IMR-90 (cell line): ENCODE results near the gene MCM3AP. TPM values are rescaled to one million over a fixed set of nuclear protein-coding genes. Genes with fewer than 3 reads are reported as not detected.

Source experiments
- ATAC-seq: fragments of 200-7000 bp; cut with Tn5 transposase; 2 replicates; pipeline ENCODE4 v1.9.1; 2020; ENCODE audit warnings: low read depth, mild to moderate bottlenecking, moderate library complexity
- BruUV-seq: library from RNA; stranded (reverse); fragments of 400-500 nt; replicated peaks from 2 replicates; lab custom pipeline; 2021; lab: Mats Ljungman, UMichigan
- CTCF ChIA-PET: fragments of 300-600 bp; formaldehyde crosslinking; extraction: SDS; loops from one replicate; lab custom pipeline; 2021; ENCODE audit warnings: antibody characterized with exemption; lab: Yijun Ruan, JAX
- POLR2A ChIA-PET: fragments of 300-600 bp; sonication (Branson Sonifier 250); formaldehyde crosslinking; loops from one replicate; lab custom pipeline; 2022; ENCODE audit warnings: antibody characterized with exemption; ENCODE audit not compliant: unreplicated experiment; lab: Charles Lee
- DNase-seq: peaks from one replicate; pipeline ENCODE4 v3.0.0; 2013
- H2AFZ ChIP-seq: replicated peaks from 2 replicates; pipeline ENCODE3; 2013; ENCODE audit warnings: low read length, mild to moderate bottlenecking; ENCODE audit not compliant: poor library complexity
- H2AK5ac ChIP-seq: 2 replicates; pipeline ENCODE4 v1.6.1; 2013; ENCODE audit warnings: low read depth, low read length, inconsistent platforms
- H2AK9ac ChIP-seq: replicated peaks from 2 replicates; pipeline ENCODE3; 2013; ENCODE audit warnings: mild to moderate bottlenecking, low read depth, low read length, moderate library complexity; ENCODE audit not compliant: poor library complexity
- H2BK120ac ChIP-seq: 2 replicates; pipeline ENCODE4 v1.6.1; 2013; ENCODE audit warnings: low read depth, low read length, inconsistent platforms
- H2BK15ac ChIP-seq: 3 replicates; pipeline ENCODE4 v1.6.1; 2013; ENCODE audit warnings: low read depth, low read length, inconsistent platforms
- H2BK20ac ChIP-seq: 2 replicates; pipeline ENCODE4 v1.6.1; 2013; ENCODE audit warnings: low read depth, mild to moderate bottlenecking, inconsistent platforms, low read length, moderate library complexity
- H2BK5ac ChIP-seq: 2 replicates; pipeline ENCODE4 v1.6.1; 2013; ENCODE audit warnings: mild to moderate bottlenecking, low read depth, low read length, inconsistent platforms; ENCODE audit not compliant: poor library complexity, severe bottlenecking
- H3K14ac ChIP-seq: replicated peaks from 2 replicates; pipeline ENCODE4 v1.6.1; 2013; ENCODE audit warnings: low read depth, low read length, inconsistent platforms
- H3K18ac ChIP-seq: 2 replicates; pipeline ENCODE4 v1.6.1; 2013; ENCODE audit warnings: low read depth, low read length, control low read depth
- H3K23ac ChIP-seq: 2 replicates; pipeline ENCODE4 v1.6.1; 2013; ENCODE audit warnings: low read depth, low read length, inconsistent platforms
- H3K27ac ChIP-seq: 2 replicates; pipeline ENCODE4 v1.5.1; 2013; ENCODE audit warnings: mild to moderate bottlenecking, control low read depth, low read length; ENCODE audit not compliant: insufficient read depth
- H3K27me3 ChIP-seq: 2 replicates; pipeline ENCODE4 v1.6.1; 2013; ENCODE audit warnings: low read length; ENCODE audit not compliant: control insufficient read depth, insufficient read depth
- H3K36me3 ChIP-seq: 2 replicates; pipeline ENCODE4 v1.6.1; 2013; ENCODE audit warnings: low read length, mixed read lengths; ENCODE audit not compliant: control insufficient read depth, insufficient read depth
- H3K4ac ChIP-seq: 2 replicates; pipeline ENCODE4 v1.6.1; 2013; ENCODE audit warnings: low read depth, low read length, inconsistent platforms
- H3K4me1 ChIP-seq: 2 replicates; pipeline ENCODE4 v1.6.1; 2013; ENCODE audit warnings: low read length, mixed read lengths; ENCODE audit not compliant: control insufficient read depth, insufficient read depth
- H3K4me2 ChIP-seq: 2 replicates; pipeline ENCODE4 v1.6.1; 2013; ENCODE audit warnings: low read depth, mild to moderate bottlenecking, control low read depth, low read length, moderate library complexity
- H3K4me3 ChIP-seq: 2 replicates; pipeline ENCODE4 v1.5.1; 2013; ENCODE audit warnings: low read depth, mild to moderate bottlenecking, control low read depth, low read length, moderate library complexity; ENCODE audit not compliant: insufficient read depth
- H3K56ac ChIP-seq: 2 replicates; pipeline ENCODE4 v1.6.1; 2013; ENCODE audit warnings: low read length, inconsistent platforms; ENCODE audit not compliant: insufficient read depth; ENCODE audit errors: extremely low read depth
- H3K79me1 ChIP-seq, 2 experiments: 2 replicates each; pipeline ENCODE4 v1.6.1; 2013; ENCODE audit warnings: low read length in 2 of 2, inconsistent platforms in 1 of 2, low read depth in 1 of 2
- H3K9ac ChIP-seq: 2 replicates; pipeline ENCODE4 v1.6.1; 2013; ENCODE audit warnings: low read depth, low read length, control low read depth
- H3K9me1 ChIP-seq: 2 replicates; pipeline ENCODE4 v1.6.1; 2013; ENCODE audit warnings: low read length, inconsistent platforms; ENCODE audit not compliant: insufficient read depth
- H3K9me3 ChIP-seq: 2 replicates; pipeline ENCODE4 v1.6.1; 2013; ENCODE audit warnings: low read length; ENCODE audit not compliant: control insufficient read depth, insufficient read depth
- H4K20me1 ChIP-seq: 2 replicates; pipeline ENCODE4 v1.6.1; 2013; ENCODE audit warnings: low read length, inconsistent platforms; ENCODE audit not compliant: insufficient read depth
- H4K5ac ChIP-seq: 2 replicates; pipeline ENCODE4 v1.6.1; 2013; ENCODE audit warnings: mild to moderate bottlenecking, low read depth, low read length, control low read depth
- H4K8ac ChIP-seq, 2 experiments: 2 replicates each; pipeline ENCODE4 v1.6.1; 2013; ENCODE audit warnings: low read depth in 2 of 2, low read length in 2 of 2, control low read depth in 1 of 2, inconsistent platforms in 1 of 2
- H4K91ac ChIP-seq: 2 replicates; pipeline ENCODE4 v1.6.1; 2013; ENCODE audit warnings: low read depth, low read length, inconsistent platforms; ENCODE audit not compliant: insufficient read depth
- BHLHE40 ChIP-seq: fragments of 150-350 bp; IDR thresholded peaks from 2 replicates; pipeline ENCODE4 v1.6.1; 2016; ENCODE audit warnings: mild to moderate bottlenecking, low read depth, low read length
- FOS ChIP-seq: fragments of 150-350 bp; IDR thresholded peaks from 2 replicates; pipeline ENCODE4 v1.6.1; 2016; ENCODE audit warnings: low read depth, low read length
- MAFK ChIP-seq: IDR thresholded peaks from 2 replicates; pipeline ENCODE4 v1.6.1; 2012; ENCODE audit warnings: low read depth, low read length, improper control_type of control experiment
- NFE2L2 ChIP-seq: fragments of 150-350 bp; IDR thresholded peaks from 2 replicates; pipeline ENCODE4 v1.6.1; 2016; ENCODE audit warnings: low read depth, mild to moderate bottlenecking, low read length
- POLR2A ChIP-seq: IDR thresholded peaks from 2 replicates; pipeline ENCODE4 v1.6.1; 2012; ENCODE audit warnings: mild to moderate bottlenecking, low read depth, low read length
- RAD21 ChIP-seq: IDR thresholded peaks from 2 replicates; pipeline ENCODE4 v1.6.1; 2012; ENCODE audit warnings: low read length, improper control_type of control experiment
- RCOR1 ChIP-seq: IDR thresholded peaks from 2 replicates; pipeline ENCODE4 v1.6.1; 2012; ENCODE audit warnings: mild to moderate bottlenecking, low read length, improper control_type of control experiment; ENCODE audit not compliant: insufficient replicate concordance
- SMC3 ChIP-seq: fragments of 150-350 bp; IDR thresholded peaks from 2 replicates; pipeline ENCODE4 v1.6.1; 2016; ENCODE audit warnings: low read depth, mild to moderate bottlenecking, antibody characterized with exemption, low read length, moderate library complexity
- WGBS, 2 experiments: methylation state at CpG; one replicate each; pipeline versions ENCODE4 v1.1.5 to v1.1.7; 2013; ENCODE audit warnings: missing lambda C conversion rate in 2 of 2; ENCODE audit not compliant: insufficient read length in 1 of 2; ENCODE audit errors: extremely low coverage in 2 of 2; 5-methylcytosine and 5-hydroxymethylcytosine counted together
- dilution Hi-C: fragments of 300-500 bp; cut with HindIII; formaldehyde crosslinking; loops from one replicate; pipeline ENCODE4 v1.14.3; 2018; ENCODE audit warnings: low sequenced_read_pairs; ENCODE audit not compliant: unreplicated experiment
- in situ Hi-C: fragments of 300-500 bp; cut with MboI; formaldehyde crosslinking; loops from 3 replicates; pipeline ENCODE4 v1.14.3; 2019; ENCODE audit warnings: low sequenced_read_pairs, inconsistent platforms, mixed read lengths
- intact Hi-C: fragments of 100-400 bp; cut with micrococcal nuclease; formaldehyde crosslinking; loops from 2 replicates; pipeline ENCODE4 v1.10.0; 2022
- polyA plus RNA-seq, 3 experiments: library from polyadenylated mRNA; depleted of rRNA; stranded (reverse); fragments of >200 nt; gene quantifications; 2 replicates each; pipeline ENCODE4 v1.2.3, GENCODE V29; 2012; ENCODE audit warnings: low replicate concordance in 1 of 3
- total RNA-seq: library from RNA; depleted of rRNA; stranded (reverse); fragments of >200 nt; gene quantifications from 2 replicates; pipeline ENCODE4 v1.2.3, GENCODE V29; 2012
- TF ChIP-seq, protein P1 (sequence below): conservative IDR thresholded peaks from 2 replicates; pipeline ENCODE4 v1.5.1; 2012; ENCODE audit warnings: mild to moderate bottlenecking, low read depth, low read length, improper control_type of control experiment

MCM3AP gene
- total and polyA plus RNA-seq, 2 of the 4 experiments (the other 2 are of a cell fraction): 46.5 to 63.1 TPM

DNA sequence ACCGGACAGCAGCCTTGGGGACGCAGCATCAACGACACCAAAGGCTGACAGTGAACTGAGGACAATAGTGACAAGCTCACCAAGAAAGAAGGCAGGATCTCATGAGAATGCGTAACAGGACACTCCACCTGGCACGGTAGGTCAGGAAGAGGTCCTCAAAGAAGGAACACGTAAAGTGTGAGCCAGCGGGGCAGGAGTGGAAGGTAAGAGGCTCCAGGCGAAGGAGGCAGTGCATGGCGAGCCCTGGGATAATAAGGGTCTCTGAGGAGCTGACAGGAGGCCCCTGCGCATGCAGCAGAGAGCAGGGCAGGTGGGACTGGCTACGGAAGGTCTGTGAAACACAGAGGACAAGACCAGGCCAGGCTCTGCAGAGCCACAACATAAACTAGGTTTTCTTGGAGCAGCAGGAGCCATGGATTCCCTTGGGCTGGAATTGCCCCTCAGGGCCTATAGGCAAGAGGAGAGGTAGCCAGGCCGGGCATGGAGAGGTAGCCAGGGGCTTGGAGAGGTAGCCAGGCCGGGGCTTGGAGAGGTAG, 65.1 kb downstream of the MCM3AP start:
- intact Hi-C loops (no loop called here), dilution Hi-C loops (no loop called here), in situ Hi-C loops (no loop called here)
- DNase-seq (no peak), ATAC-seq (no peak)
- TF ChIP-seq BHLHE40 (no peak), MAFK (no peak), POLR2A (no peak), RAD21 (no peak), SMC3 (no peak), NFE2L2 (no peak), RCOR1 (no peak), FOS (no peak)
- TF ChIP-seq, protein P1, sequence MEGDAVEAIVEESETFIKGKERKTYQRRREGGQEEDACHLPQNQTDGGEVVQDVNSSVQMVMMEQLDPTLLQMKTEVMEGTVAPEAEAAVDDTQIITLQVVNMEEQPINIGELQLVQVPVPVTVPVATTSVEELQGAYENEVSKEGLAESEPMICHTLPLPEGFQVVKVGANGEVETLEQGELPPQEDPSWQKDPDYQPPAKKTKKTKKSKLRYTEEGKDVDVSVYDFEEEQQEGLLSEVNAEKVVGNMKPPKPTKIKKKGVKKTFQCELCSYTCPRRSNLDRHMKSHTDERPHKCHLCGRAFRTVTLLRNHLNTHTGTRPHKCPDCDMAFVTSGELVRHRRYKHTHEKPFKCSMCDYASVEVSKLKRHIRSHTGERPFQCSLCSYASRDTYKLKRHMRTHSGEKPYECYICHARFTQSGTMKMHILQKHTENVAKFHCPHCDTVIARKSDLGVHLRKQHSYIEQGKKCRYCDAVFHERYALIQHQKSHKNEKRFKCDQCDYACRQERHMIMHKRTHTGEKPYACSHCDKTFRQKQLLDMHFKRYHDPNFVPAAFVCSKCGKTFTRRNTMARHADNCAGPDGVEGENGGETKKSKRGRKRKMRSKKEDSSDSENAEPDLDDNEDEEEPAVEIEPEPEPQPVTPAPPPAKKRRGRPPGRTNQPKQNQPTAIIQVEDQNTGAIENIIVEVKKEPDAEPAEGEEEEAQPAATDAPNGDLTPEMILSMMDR: no peak
- ChIA-PET POLR2A (no interaction called here), CTCF (no interaction called here)
- 96% methylated on average over 9 of the region's 13 CpGs; no CpG with 5 or more reads in 1 of the 2 experiments for WGBS, 2 experiments
- Histone ChIP-seq H3K56ac (no peak overlapping the region), H2AK9ac (no peak overlapping the region), H2BK5ac (no peak overlapping the region), H2BK20ac (no peak overlapping the region), H4K20me1 (peaks cover 15% of the 10 kb centered on the region), H3K36me3 (peaks cover 32% of the 10 kb centered on the region), H3K9me3 (no peaks in the 10 kb centered on the region), H3K27ac (no peak overlapping the region), H2BK120ac (no peak overlapping the region), H3K27me3 (no peaks in the 10 kb centered on the region), H3K4ac (no peak overlapping the region), H3K9me1 (no peaks in the 10 kb centered on the region), H3K4me3 (no peak overlapping the region), H2BK15ac (no peak overlapping the region), H3K9ac (no peak overlapping the region), H3K4me1 (no peaks in the 10 kb centered on the region), H3K14ac (no peak overlapping the region), H3K79me1 (peaks cover 8 to 45% of the 10 kb centered on the region in 2 experiments; a peak in 3 of 4 replicates), H4K8ac (no peak overlapping the region), H3K23ac (no peak overlapping the region), H3K4me2 (no peak overlapping the region), H2AFZ (no peak overlapping the region), H4K91ac (no peak overlapping the region), H3K18ac (no peak overlapping the region), H4K5ac (no peak overlapping the region), H2AK5ac (no peak overlapping the region)
- BruUV-seq: no TSS peak
